Measurements from ENCODE around the gene TMEM138.

TMEM138 gene

DNA sequence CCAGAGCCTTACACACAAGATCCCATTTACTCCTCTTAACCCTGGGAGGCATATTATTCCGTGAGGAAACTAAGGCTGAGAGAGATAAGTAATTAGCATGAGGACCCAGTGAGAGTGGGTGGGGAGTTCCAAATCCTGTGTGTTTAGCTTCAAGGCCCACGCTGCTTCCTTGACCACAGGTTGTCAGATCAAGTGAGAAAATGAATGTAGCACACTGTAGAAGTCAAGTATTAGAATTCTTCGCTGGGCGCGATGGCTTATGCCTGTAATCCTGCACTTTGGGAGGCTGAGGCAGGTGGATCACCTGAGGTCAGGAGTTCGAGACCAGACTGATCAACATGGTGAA, 4.3 kb upstream of the TMEM138 start:
- no peak overlapping the region for H3K4me3 ChIP-seq (ENCODE audit: low read depth, low read length)
- TF ChIP-seq, protein P1, sequence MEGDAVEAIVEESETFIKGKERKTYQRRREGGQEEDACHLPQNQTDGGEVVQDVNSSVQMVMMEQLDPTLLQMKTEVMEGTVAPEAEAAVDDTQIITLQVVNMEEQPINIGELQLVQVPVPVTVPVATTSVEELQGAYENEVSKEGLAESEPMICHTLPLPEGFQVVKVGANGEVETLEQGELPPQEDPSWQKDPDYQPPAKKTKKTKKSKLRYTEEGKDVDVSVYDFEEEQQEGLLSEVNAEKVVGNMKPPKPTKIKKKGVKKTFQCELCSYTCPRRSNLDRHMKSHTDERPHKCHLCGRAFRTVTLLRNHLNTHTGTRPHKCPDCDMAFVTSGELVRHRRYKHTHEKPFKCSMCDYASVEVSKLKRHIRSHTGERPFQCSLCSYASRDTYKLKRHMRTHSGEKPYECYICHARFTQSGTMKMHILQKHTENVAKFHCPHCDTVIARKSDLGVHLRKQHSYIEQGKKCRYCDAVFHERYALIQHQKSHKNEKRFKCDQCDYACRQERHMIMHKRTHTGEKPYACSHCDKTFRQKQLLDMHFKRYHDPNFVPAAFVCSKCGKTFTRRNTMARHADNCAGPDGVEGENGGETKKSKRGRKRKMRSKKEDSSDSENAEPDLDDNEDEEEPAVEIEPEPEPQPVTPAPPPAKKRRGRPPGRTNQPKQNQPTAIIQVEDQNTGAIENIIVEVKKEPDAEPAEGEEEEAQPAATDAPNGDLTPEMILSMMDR (IDR thresholded peaks at IDR 0.05; ENCODE audit: low read depth, low read length) = no peak

DNA sequence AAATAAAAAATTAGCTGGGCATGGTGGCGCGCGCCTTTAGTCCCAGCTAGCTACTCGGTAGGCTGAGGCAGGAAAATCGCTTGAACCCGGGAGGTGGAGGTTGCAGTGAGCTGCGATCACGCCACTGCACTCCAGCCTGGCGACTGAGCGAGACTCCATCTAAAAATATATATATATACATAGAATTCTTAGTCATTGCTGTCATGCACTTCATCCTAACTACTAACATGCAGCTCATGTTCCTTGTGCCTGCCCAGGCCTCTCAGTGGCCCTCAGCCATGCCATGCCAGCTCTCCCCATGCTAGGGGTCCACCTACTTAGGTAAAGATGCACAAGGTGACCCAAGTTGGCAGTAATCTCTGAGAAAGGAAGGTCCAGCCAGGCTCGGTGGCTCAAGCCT, 3.6 kb upstream of the TMEM138 start:
- TF ChIP-seq, protein P1 (IDR thresholded peaks at IDR 0.05; ENCODE audit: low read depth, low read length) = no peak
- no peak overlapping the region for H3K4me3 ChIP-seq (ENCODE audit: low read depth, low read length)

DNA sequence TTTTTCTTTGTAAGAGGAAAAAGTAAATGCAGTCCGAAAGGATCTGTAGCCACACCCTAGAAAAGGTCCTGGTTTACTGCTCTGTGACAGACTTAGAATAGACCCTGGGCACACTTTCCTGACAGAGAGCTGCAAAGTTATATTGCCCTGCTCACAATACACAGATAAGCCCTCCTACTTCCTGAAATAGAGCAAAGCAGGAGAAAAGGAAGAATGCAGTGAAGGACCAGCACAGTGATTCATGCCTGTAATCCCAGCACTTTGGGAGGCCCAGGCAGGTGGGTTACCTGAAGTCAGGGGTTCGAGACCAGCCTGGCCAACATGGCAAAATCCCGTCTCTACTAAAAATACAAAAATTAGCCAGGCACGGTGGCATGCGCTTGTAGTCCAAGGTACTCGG, 2.7 kb upstream of the TMEM138 start:
- no peak overlapping the region for H3K4me3 ChIP-seq (ENCODE audit: low read depth, low read length)
- TF ChIP-seq, protein P1 (IDR thresholded peaks at IDR 0.05; ENCODE audit: low read depth, low read length) = no peak

DNA sequence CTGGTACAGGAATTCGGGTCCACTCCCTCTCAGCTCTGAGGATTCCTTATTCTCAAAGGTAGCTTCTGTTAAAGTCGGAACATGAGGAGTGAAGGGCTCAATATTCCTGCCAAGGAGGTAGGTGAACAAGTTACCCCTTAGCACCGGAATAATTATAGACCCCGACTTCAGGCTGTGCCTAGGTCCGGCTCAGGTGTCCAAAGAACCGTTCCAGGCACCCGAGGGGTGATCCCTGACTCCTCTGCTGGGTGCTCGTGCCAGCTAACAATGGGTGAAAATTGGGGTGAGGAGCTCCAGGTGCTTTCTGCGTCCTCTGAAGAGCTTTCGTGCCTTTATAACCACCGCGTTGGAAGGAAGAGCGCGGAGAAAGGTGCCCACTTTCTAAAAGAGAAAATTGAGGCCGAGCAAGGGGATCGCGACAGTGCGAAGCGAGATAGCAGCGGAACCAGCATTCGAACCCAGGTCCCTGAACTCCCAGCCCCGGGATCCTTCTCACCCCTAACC, 885 bp upstream of the TMEM138 start:
- TF ChIP-seq, protein P1 (IDR thresholded peaks at IDR 0.05; ENCODE audit: low read depth, low read length) = no peak
- peak overlapping the region; percentile 78 for H3K4me3 ChIP-seq (ENCODE audit: low read depth, low read length)

DNA sequence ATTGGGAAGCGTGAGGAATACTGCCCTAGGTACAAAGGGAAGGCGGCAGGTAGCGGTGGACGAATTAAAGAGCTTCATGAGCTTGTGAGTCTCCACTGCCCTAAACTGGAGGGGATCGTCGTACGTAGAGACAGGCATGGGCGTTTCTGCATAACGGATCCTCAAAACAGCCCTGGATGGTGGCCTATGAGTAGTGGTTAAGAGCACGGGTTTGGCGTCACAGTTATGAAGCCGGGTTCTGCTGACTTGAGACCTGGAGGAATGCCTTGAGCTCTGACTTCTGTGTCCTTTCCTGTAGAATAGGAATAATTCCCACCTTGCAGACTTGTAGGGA, 335 bp downstream of the TMEM138 start:
- TF ChIP-seq, protein P1 (IDR thresholded peaks at IDR 0.05; ENCODE audit: low read depth, low read length) = no peak
- peak overlapping the region; percentile 78 for H3K4me3 ChIP-seq (ENCODE audit: low read depth, low read length)

DNA sequence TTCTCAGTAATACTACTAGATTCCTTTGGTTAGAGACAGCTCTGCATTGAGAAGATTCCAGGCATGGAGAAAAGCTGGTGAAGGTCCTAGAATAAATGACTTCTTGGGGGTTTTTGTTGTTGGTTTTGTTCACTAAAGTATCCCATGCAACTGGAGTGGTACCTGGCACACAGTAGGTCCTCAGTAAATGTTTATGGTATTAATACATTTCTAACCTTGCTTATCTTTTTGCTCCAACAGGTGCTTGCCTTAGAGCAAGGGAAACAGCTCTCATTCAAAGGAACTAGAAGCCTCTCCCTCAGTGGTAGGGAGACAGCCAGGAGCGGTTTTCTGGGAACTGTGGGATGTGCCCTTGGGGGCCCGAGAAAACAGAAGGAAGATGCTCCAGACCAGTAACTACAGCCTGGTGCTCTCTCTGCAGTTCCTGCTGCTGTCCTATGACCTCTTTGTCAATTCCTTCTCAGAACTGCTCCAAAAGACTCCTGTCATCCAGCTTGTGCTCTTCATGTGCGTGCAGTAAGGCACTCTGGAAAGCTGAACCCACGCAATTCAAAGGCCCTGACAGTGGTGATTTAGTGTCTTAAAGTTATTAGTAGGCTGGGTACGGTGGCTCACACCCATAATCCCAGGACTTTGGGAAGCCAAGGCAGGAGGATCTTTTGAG, 2.0 kb downstream of the TMEM138 start:
- H3K4me3 ChIP-seq (ENCODE audit: low read depth, low read length) = no peak overlapping the region
- TF ChIP-seq, protein P1 (IDR thresholded peaks at IDR 0.05; ENCODE audit: low read depth, low read length) = no peak

DNA sequence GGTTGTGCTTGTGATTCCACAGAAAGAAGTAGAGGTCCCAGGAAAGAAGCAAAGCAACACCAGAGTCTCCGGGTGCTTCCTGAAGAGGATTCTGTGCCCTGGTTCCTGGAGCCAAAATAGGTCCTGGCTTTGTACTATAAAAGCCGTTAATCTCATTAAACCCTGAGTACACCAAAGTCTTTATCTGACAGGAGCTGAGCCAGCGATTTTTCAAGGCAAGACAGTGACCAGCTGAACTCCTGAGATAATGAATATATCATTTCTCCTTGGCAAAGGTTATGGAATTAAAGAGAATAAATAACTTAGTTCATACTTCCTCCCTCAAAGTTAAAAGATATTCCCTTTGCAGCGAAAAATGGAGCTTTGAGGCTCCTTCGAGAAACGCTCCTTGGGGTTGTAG, 5.2 kb downstream of the TMEM138 start:
- TF ChIP-seq, protein P1 (IDR thresholded peaks at IDR 0.05; ENCODE audit: low read depth, low read length) = no peak

More for the DNA sequence above, 5.2 kb downstream of the TMEM138 start:
- no peak overlapping the region for H3K4me3 ChIP-seq (ENCODE audit: low read depth, low read length)
